Neural cell (in vitro differentiated cells): ENCODE results near the gene ALLC. TPM values are rescaled to one million over a fixed set of nuclear protein-coding genes. Genes with fewer than 3 reads are reported as not detected.

Experiments
- H2AFZ ChIP-seq: fragments of 200-600, 300-800 bp; sonication (generic), shearing (Covaris generic); 2 replicates; pipeline ENCODE4 v1.6.0; 2014; ENCODE audit warnings: low read depth, mild to moderate bottlenecking, antibody characterized with exemption, low read length, moderate library complexity
- H3F3A ChIP-seq: fragments of 200-600 bp; shearing (Covaris generic); 2 replicates; pipeline ENCODE4 v1.6.1; 2016; ENCODE audit warnings: mild to moderate bottlenecking, moderate library complexity, mixed read lengths, antibody characterized with exemption, low read length; ENCODE audit not compliant: insufficient read depth, poor library complexity, severe bottlenecking
- H3K27ac ChIP-seq: fragments of 200-600, 300-800 bp; sonication (generic), shearing (Covaris generic); 2 replicates; pipeline ENCODE4 v1.5.1; 2014; ENCODE audit warnings: mild to moderate bottlenecking, low read length, moderate library complexity
- H3K27me3 ChIP-seq: fragments of 300-800, 200-600 bp; sonication (generic), shearing (Covaris generic); 2 replicates; pipeline ENCODE4 v1.6.0; 2014; ENCODE audit warnings: mild to moderate bottlenecking, low read depth, low read length, moderate library complexity; ENCODE audit not compliant: insufficient read depth
- H3K36me3 ChIP-seq: fragments of 300-800, 200-600 bp; sonication (generic), shearing (Covaris generic); 2 replicates; pipeline ENCODE4 v1.5.1; 2014; ENCODE audit warnings: mild to moderate bottlenecking, antibody characterized with exemption, low read length, moderate library complexity; ENCODE audit not compliant: insufficient read depth
- H3K4me2 ChIP-seq: fragments of 300-800, 200-600 bp; sonication (generic), shearing (Covaris generic); 2 replicates; pipeline ENCODE4 v1.6.0; 2014; ENCODE audit warnings: mild to moderate bottlenecking, low read length
- H3K4me3 ChIP-seq: fragments of 300-800, 200-600 bp; sonication (generic), shearing (Covaris generic); 2 replicates; pipeline ENCODE4 v1.5.1; 2014; ENCODE audit warnings: mild to moderate bottlenecking, low read length, moderate library complexity
- H3K79me2 ChIP-seq: fragments of 200-600 bp; shearing (Covaris generic); replicated peaks from 2 replicates; pipeline ENCODE4 v1.6.0; 2014; ENCODE audit warnings: mild to moderate bottlenecking, low read length, moderate library complexity; ENCODE audit not compliant: insufficient read depth
- H3K9ac ChIP-seq: fragments of 300-800, 200-600 bp; sonication (generic), shearing (Covaris generic); 2 replicates; pipeline ENCODE4 v1.6.1; 2016; ENCODE audit warnings: mild to moderate bottlenecking, low read length, mixed read lengths
- H3K9me2 ChIP-seq: fragments of 200-600 bp; shearing (Covaris generic); 2 replicates; pipeline ENCODE4 v1.6.1; 2016; ENCODE audit warnings: mild to moderate bottlenecking, low read length, mixed read lengths; ENCODE audit not compliant: insufficient read depth
- H3K9me3 ChIP-seq: fragments of 200-600, 300-800 bp; sonication (generic), shearing (Covaris generic); 2 replicates; pipeline ENCODE4 v1.6.1; 2016; ENCODE audit warnings: mild to moderate bottlenecking, mixed run types, low read length, moderate library complexity, mixed read lengths
- H4K20me1 ChIP-seq: fragments of 200-600 bp; shearing (Covaris generic); 2 replicates; pipeline ENCODE4 v1.6.1; 2016; ENCODE audit warnings: mild to moderate bottlenecking, mixed run types; ENCODE audit not compliant: insufficient read depth
- CTCF ChIP-seq: fragments of 450-650 bp; IDR thresholded peaks from 2 replicates; pipeline ENCODE4 v1.5.1; 2014; ENCODE audit warnings: antibody characterized with exemption, mild to moderate bottlenecking, moderate library complexity; ENCODE audit not compliant: poor library complexity, severe bottlenecking
- EP300 ChIP-seq: fragments of 450-650 bp; conservative IDR thresholded peaks from 2 replicates; pipeline ENCODE4 v1.6.1; 2014; ENCODE audit warnings: antibody characterized with exemption, mild to moderate bottlenecking, moderate library complexity; ENCODE audit not compliant: poor library complexity, severe bottlenecking
- EZH2 ChIP-seq: fragments of 200-600, 300-800 bp; shearing (Covaris generic), sonication (generic); IDR thresholded peaks from 2 replicates; pipeline ENCODE4 v1.6.1; 2014; ENCODE audit warnings: antibody characterized with exemption, low read length, borderline replicate concordance, mild to moderate bottlenecking; ENCODE audit not compliant: insufficient read depth, poor library complexity, severe bottlenecking
- MXI1 ChIP-seq: fragments of 450-650 bp; conservative IDR thresholded peaks from 2 replicates; pipeline ENCODE4 v1.6.1; 2014; ENCODE audit warnings: antibody characterized with exemption, mild to moderate bottlenecking; ENCODE audit not compliant: poor library complexity, severe bottlenecking
- POLR2AphosphoS5 ChIP-seq: IDR thresholded peaks from 2 replicates; pipeline ENCODE4 v1.6.1; 2012
- RAD21 ChIP-seq: fragments of 450-650 bp; conservative IDR thresholded peaks from 2 replicates; pipeline ENCODE4 v1.6.1; 2014; ENCODE audit warnings: antibody characterized with exemption, mild to moderate bottlenecking, moderate library complexity
- REST ChIP-seq: IDR thresholded peaks from 2 replicates; pipeline ENCODE4 v1.6.1; 2012; ENCODE audit warnings: borderline replicate concordance
- SMC3 ChIP-seq: fragments of 450-650 bp; conservative IDR thresholded peaks from 2 replicates; pipeline ENCODE4 v1.6.1; 2014; ENCODE audit warnings: antibody characterized with exemption, mild to moderate bottlenecking, moderate library complexity; ENCODE audit not compliant: poor library complexity
- TAF1 ChIP-seq: IDR thresholded peaks from 2 replicates; pipeline ENCODE4 v1.6.1; 2012; ENCODE audit warnings: low read depth
- polyA plus RNA-seq: library from polyadenylated mRNA; depleted of rRNA; stranded (reverse); fragments of >200 nt; gene quantifications from 2 replicates; pipeline ENCODE4 v1.2.3, GENCODE V29; 2014

ALLC gene
- polyA plus RNA-seq, 1 donor from 2014 or later: 0.33 TPM

- Histone ChIP-seq H3K4me2 (no peak overlapping the region), H3F3A (no peaks in the 10 kb centered on the region), H3K9me2 (no peaks in the 10 kb centered on the region), H3K27ac (no peak overlapping the region), H3K4me3 (no peak overlapping the region), H4K20me1 (no peaks in the 10 kb centered on the region), H3K36me3 (no peaks in the 10 kb centered on the region), H3K9ac (no peak overlapping the region), H3K9me3 (no peaks in the 10 kb centered on the region), H3K27me3 (no peaks in the 10 kb centered on the region), H3K79me2 (no peaks in the 10 kb centered on the region), H2AFZ (no peak overlapping the region)
- TF ChIP-seq TAF1 (no peak), CTCF (no peak), EP300 (no peak), EZH2 (no peak)
Measured at GRCh38 chr2:3610881-3611505, 47.0 kb upstream of the ALLC start.

GRCh38 chr2:3611589-3611988, 46.4 kb upstream of the ALLC start:
- no peak overlapping the region for H3K27ac ChIP-seq

More at GRCh38 chr2:3611589-3611988, 46.4 kb upstream of the ALLC start:
- no peak overlapping the region for H3K4me2 ChIP-seq
- no peaks in the 10 kb centered on the region for H3K9me2 ChIP-seq
- no peaks in the 10 kb centered on the region for H3K9me3 ChIP-seq
- no peaks in the 10 kb centered on the region for H4K20me1 ChIP-seq
- H3K36me3 ChIP-seq: no peaks in the 10 kb centered on the region
- H3K4me3 ChIP-seq: no peak overlapping the region
- H3F3A ChIP-seq: no peaks in the 10 kb centered on the region
- no peak for TF ChIP-seq EZH2
- no peak for TF ChIP-seq POLR2AphosphoS5
- no peak for TF ChIP-seq SMC3
- TF ChIP-seq EP300: no peak
- no peak for TF ChIP-seq MXI1
- TF ChIP-seq REST: no peak
- no peak for TF ChIP-seq RAD21
- no peak for TF ChIP-seq CTCF
- TF ChIP-seq TAF1: no peak
- no peaks in the 10 kb centered on the region for H3K79me2 ChIP-seq
- no peaks in the 10 kb centered on the region for H3K27me3 ChIP-seq
- H3K9ac ChIP-seq: no peak overlapping the region
- no peak overlapping the region for H2AFZ ChIP-seq
